Posterior vena cava (tissue), 2 donors: ENCODE results near the gene GZMA. TPM values are rescaled to one million over a fixed set of nuclear protein-coding genes. Genes with fewer than 3 reads are reported as not detected.

Experiments
- total RNA-seq, 2 donors: library from RNA; stranded (reverse); fragmentation: NEBNext Ultra II Directional; extraction: Animal tissue kit (Norgen Biotek cat#: 25700); gene quantifications; one replicate each; pipeline ENCODE4 v1.2.1, GENCODE V29; 2021
- donor health status: DM: yes; HTN: yes; CAD: no.
- donor health status: DM: yes; HTN: yes; CAD: no.

Gene GZMA
- total RNA-seq, 2 donors from 2014 or later: 1.6 to 1.7 TPM

Other genes starting within 250 kb of the GZMA start
- gene ESM1, start 117.1 kb upstream of the GZMA start, total RNA-seq: under 1 TPM in 1 of 2 donors, not detected in 1; 0.19 TPM
- 1 to 10 TPM in 1 of 2 donors, under 1 TPM in 1; 0.52 to 1.4 TPM for gene GZMK, start 78.4 kb upstream of the GZMA start, total RNA-seq
- gene GPX8, start 57.5 kb downstream of the GZMA start, total RNA-seq: 10 to 100 TPM; 26.1 to 49.9 TPM
- not detected for gene CDC20B, start 70.5 kb downstream of the GZMA start, total RNA-seq
- not detected for gene MCIDAS, start 124.7 kb downstream of the GZMA start, total RNA-seq
- under 1 TPM; 0.24 to 0.42 TPM for gene CCNO, start 131.0 kb downstream of the GZMA start, total RNA-seq
- 10 to 100 TPM; 23.1 to 34.0 TPM for gene DHX29, start 205.0 kb downstream of the GZMA start, total RNA-seq
- gene MTREX, start 205.3 kb downstream of the GZMA start, total RNA-seq: 10 to 100 TPM; 56.6 to 60.1 TPM